H1 (cell line): Measurements from ENCODE around the gene PGBD5. TPM values are rescaled to one million over a fixed set of nuclear protein-coding genes. Genes with fewer than 3 reads are reported as not detected.

ENCODE experiments used
- CTCF ChIA-PET: fragments of 300-600 bp; sonication (Branson Sonifier 250); formaldehyde crosslinking; loops from one replicate; lab custom pipeline; 2021; ENCODE audit not compliant: partially characterized antibody; lab: Charles Lee
- POLR2A ChIA-PET: fragments of 300-600 bp; sonication (Branson Sonifier 250); formaldehyde crosslinking; loops from one replicate; lab custom pipeline; 2021; ENCODE audit warnings: inconsistent platforms; ENCODE audit not compliant: partially characterized antibody; lab: Charles Lee
- DNase-seq, 2 experiments: peaks; one replicate each; pipeline versions ENCODE4 v3.0.0 to v3.0.0-alpha.2; 2010 to 2022; ENCODE audit warnings: low spot score in 2 of 2, low read depth in 1 of 2, mixed read lengths in 1 of 2
- FAIRE-seq: peaks from 2 replicates; lab custom pipeline; 2011; peaks lifted over from hg19 to GRCh38; lab: Jason Lieb, UNC
- H2AFZ ChIP-seq: 2 replicates; pipeline ENCODE4 v1.8.1; 2012; ENCODE audit warnings: low read length, inconsistent platforms
- H2AK5ac ChIP-seq: 2 replicates; pipeline ENCODE4 v1.6.1; 2013; ENCODE audit warnings: low read depth, low read length
- H2BK120ac ChIP-seq: replicated peaks from 2 replicates; pipeline ENCODE3; 2013; ENCODE audit warnings: low read depth, low read length, inconsistent platforms
- H2BK12ac ChIP-seq: 2 replicates; pipeline ENCODE4 v1.6.1; 2013; ENCODE audit warnings: low read depth, low read length
- H2BK15ac ChIP-seq: 2 replicates; pipeline ENCODE4 v1.6.1; 2013; ENCODE audit warnings: low read length
- H2BK20ac ChIP-seq: 2 replicates; pipeline ENCODE4 v1.6.1; 2013; ENCODE audit warnings: low read length
- H2BK5ac ChIP-seq: 2 replicates; pipeline ENCODE4 v1.6.1; 2013; ENCODE audit warnings: low read depth, low read length
- H3K14ac ChIP-seq: 2 replicates; pipeline ENCODE4 v1.6.1; 2013; ENCODE audit warnings: inconsistent platforms; ENCODE audit not compliant: insufficient read length
- H3K18ac ChIP-seq: 2 replicates; pipeline ENCODE4 v1.6.1; 2013; ENCODE audit warnings: low read length; ENCODE audit errors: extremely low read depth
- H3K23ac ChIP-seq: 2 replicates; pipeline ENCODE4 v1.6.1; 2013; ENCODE audit warnings: inconsistent platforms; ENCODE audit not compliant: insufficient read length
- H3K23me2 ChIP-seq: 2 replicates; pipeline ENCODE4 v1.6.1; 2013; ENCODE audit warnings: low read depth, low read length
- H3K27ac ChIP-seq: 2 replicates; pipeline ENCODE4 v1.6.1; 2011; ENCODE audit warnings: low read depth, low read length, inconsistent platforms
- H3K27me3 ChIP-seq, 4 experiments: replicated peaks in 1 of 4; 1 replicate in 1 of 4; 2 replicates in 3 of 4; pipeline versions ENCODE4 v1.6.1 to v1.8.1; 2011 to 2013; ENCODE audit warnings: low read length in 3 of 4, mild to moderate bottlenecking in 3 of 4, inconsistent platforms in 2 of 4, mixed read lengths in 2 of 4, moderate library complexity in 1 of 4; ENCODE audit not compliant: control insufficient read depth in 3 of 4, insufficient read depth in 3 of 4; ENCODE audit errors: extremely low read depth in 1 of 4
- H3K36me3 ChIP-seq, 4 experiments: 2 replicates each; pipeline versions ENCODE4 v1.6.1 to v1.8.1; 2011 to 2013; ENCODE audit warnings: mild to moderate bottlenecking in 4 of 4, low read length in 3 of 4, moderate library complexity in 2 of 4, control low read depth in 1 of 4, inconsistent platforms in 1 of 4; ENCODE audit not compliant: insufficient read depth in 4 of 4, control insufficient read depth in 2 of 4
- H3K4ac ChIP-seq: replicated peaks from 2 replicates; pipeline ENCODE3; 2013; ENCODE audit warnings: low read length, low read depth, mixed read lengths, inconsistent platforms; ENCODE audit not compliant: insufficient read length
- H3K4me1 ChIP-seq, 4 experiments: replicated peaks in 1 of 4; 1 replicate in 1 of 4; 2 replicates in 3 of 4; pipeline versions ENCODE4 v1.6.1 to v1.8.1; 2011 to 2013; ENCODE audit warnings: low read length in 3 of 4, inconsistent platforms in 2 of 4, mixed read lengths in 1 of 4; ENCODE audit not compliant: insufficient read depth in 4 of 4, control insufficient read depth in 3 of 4
- H3K4me2 ChIP-seq, 2 experiments: 2 replicates each; pipeline versions ENCODE4 v1.6.1 to v1.8.1; 2011 to 2013; ENCODE audit warnings: low read depth in 2 of 2, low read length in 2 of 2, control low read depth in 1 of 2, inconsistent platforms in 1 of 2, mild to moderate bottlenecking in 1 of 2; ENCODE audit not compliant: insufficient read depth in 1 of 2
- H3K4me3 ChIP-seq, 4 experiments: fragments of 200-600, 300-600 bp in 1 of 4; sonication (generic), shearing (Covaris generic), sonication (Bioruptor Twin) in 1 of 4; 2 replicates each; pipeline versions ENCODE4 v1.5.1 to v1.8.1; 2011 to 2016; ENCODE audit warnings: low read length in 4 of 4, low read depth in 3 of 4, control low read depth in 2 of 4, inconsistent platforms in 2 of 4, mild to moderate bottlenecking in 2 of 4, mixed read lengths in 1 of 4, moderate library complexity in 1 of 4; ENCODE audit not compliant: insufficient read depth in 2 of 4; ENCODE audit errors: extremely low read depth in 1 of 4
- H3K56ac ChIP-seq: replicated peaks from 2 replicates; pipeline ENCODE3; 2013; ENCODE audit warnings: low read depth, mild to moderate bottlenecking, mixed read lengths, low read length, inconsistent platforms; ENCODE audit not compliant: insufficient read length
- H3K79me1 ChIP-seq: 2 replicates; pipeline ENCODE4 v1.6.1; 2013; ENCODE audit warnings: low read depth, low read length, control low read depth
- H3K79me2 ChIP-seq, 2 experiments: 2 replicates each; pipeline versions ENCODE4 v1.6.1 to v1.8.1; 2012 to 2013; ENCODE audit warnings: low read length in 2 of 2, mild to moderate bottlenecking in 2 of 2, inconsistent platforms in 1 of 2; ENCODE audit not compliant: insufficient read depth in 2 of 2, control insufficient read depth in 1 of 2
- H3K9ac ChIP-seq, 4 experiments: replicated peaks in 1 of 4; 1 replicate in 1 of 4; 2 replicates in 3 of 4; pipeline versions ENCODE4 v1.6.1 to v1.8.1; 2011 to 2013; ENCODE audit warnings: low read depth in 3 of 4, low read length in 3 of 4, control low read depth in 2 of 4, mild to moderate bottlenecking in 2 of 4, moderate library complexity in 2 of 4, inconsistent platforms in 1 of 4; ENCODE audit errors: extremely low read depth in 1 of 4
- H3K9me3 ChIP-seq, 2 experiments: 2 replicates each; pipeline versions ENCODE4 v1.6.1 to v1.8.1; 2012 to 2013; ENCODE audit warnings: mild to moderate bottlenecking in 2 of 2, moderate library complexity in 2 of 2, control low read depth in 1 of 2, inconsistent platforms in 1 of 2, low read depth in 1 of 2, low read length in 1 of 2, mixed read lengths in 1 of 2; ENCODE audit not compliant: insufficient read depth in 2 of 2
- H4K20me1 ChIP-seq, 2 experiments: replicated peaks in 1 of 2; 2 replicates each; pipeline versions ENCODE3 to v1.8.1; 2011 to 2013; ENCODE audit warnings: inconsistent platforms in 2 of 2, low read length in 2 of 2, mild to moderate bottlenecking in 1 of 2; ENCODE audit not compliant: insufficient read depth in 2 of 2, control insufficient read depth in 1 of 2
- H4K5ac ChIP-seq: 2 replicates; pipeline ENCODE4 v1.6.1; 2013; ENCODE audit warnings: low read length, low read depth, mixed read lengths, inconsistent platforms; ENCODE audit not compliant: insufficient read length
- H4K8ac ChIP-seq: 2 replicates; pipeline ENCODE4 v1.8.0; 2013; ENCODE audit warnings: mild to moderate bottlenecking, moderate library complexity, low read length, inconsistent platforms; ENCODE audit not compliant: insufficient read depth; ENCODE audit errors: extremely low read depth
- H4K91ac ChIP-seq: replicated peaks from 2 replicates; pipeline ENCODE3; 2013; ENCODE audit warnings: low read length, mixed read lengths, inconsistent platforms; ENCODE audit not compliant: insufficient read length
- GABPA ChIP-seq: IDR thresholded peaks from 2 replicates; pipeline ENCODE4 v1.6.1; 2011; ENCODE audit warnings: mild to moderate bottlenecking, low read length, moderate library complexity, borderline replicate concordance; ENCODE audit not compliant: insufficient read depth
- TAF1 ChIP-seq: IDR thresholded peaks from 2 replicates; pipeline ENCODE4 v1.6.1; 2011; ENCODE audit warnings: mild to moderate bottlenecking, low read depth, low read length
- WGBS, 2 experiments: shearing (Covaris generic) in 1 of 2; methylation state at CpG; one replicate each; pipeline versions ENCODE4 v1.1.6 to v1.1.7; 2013 to 2015; ENCODE audit warnings: low lambda C conversion rate in 2 of 2, mixed read lengths in 2 of 2, inconsistent platforms in 1 of 2, low coverage in 1 of 2, missing lambda C conversion rate in 1 of 2; ENCODE audit not compliant: insufficient replicate concordance in 2 of 2, insufficient coverage in 1 of 2, insufficient read length in 1 of 2; ENCODE audit errors: extremely low coverage in 1 of 2, missing lambda C conversion rate in 1 of 2; 5-methylcytosine and 5-hydroxymethylcytosine counted together
- polyA plus RNA-seq, 7 experiments: library from polyadenylated mRNA; depleted of rRNA in 3 of 7; stranded (reverse) in 5 of 7; unstranded in 2 of 7; fragments of >200 nt in 5 of 7; fragments of 200-250 nt in 2 of 7; gene quantifications; 1 replicate in 5 of 7; 2 replicates in 1 of 7; 4 replicates in 1 of 7; pipeline versions ENCODE4 v1.2.1 to v1.2.3, GENCODE V29; 2011 to 2013; ENCODE audit warnings: missing spikeins in 2 of 7, mixed read lengths in 2 of 7
- total RNA-seq: library from RNA; stranded (reverse); fragmentation: NEBNext Ultra II Directional; extraction: Animal tissue kit (Norgen Biotek cat#: 25700); gene quantifications from 2 replicates; pipeline ENCODE4 v1.2.1, GENCODE V29; 2021

Gene PGBD5
- total and polyA plus RNA-seq, 2 of the 8 experiments (the other 6 are each of a cell fraction or from before 2014, with no cell fraction given), result 16.3 to 18.4 TPM

DNA sequence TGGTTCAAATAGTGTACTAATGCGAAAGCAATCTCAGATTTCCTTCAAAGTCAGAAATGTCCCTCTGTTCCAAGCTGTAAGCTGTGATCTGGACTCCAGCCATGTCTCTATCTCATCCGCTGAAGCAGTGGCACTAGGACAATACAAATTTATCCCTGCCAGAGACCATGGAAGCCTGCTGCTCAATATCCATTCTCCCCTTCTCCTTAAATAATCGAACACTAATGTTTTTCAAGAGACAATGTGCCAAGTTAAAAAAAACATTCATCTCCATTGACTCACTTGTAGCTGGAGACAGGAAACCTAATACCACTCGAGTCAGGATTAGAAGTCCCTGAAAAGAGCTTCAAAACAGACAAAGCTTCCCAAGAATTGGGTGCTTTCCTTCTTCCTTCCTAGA, 38.5 kb upstream of the PGBD5 start:
- no peak overlapping the region for H3K56ac ChIP-seq
- no peak overlapping the region for H3K18ac ChIP-seq
- DNase-seq, result no peak
- no peak overlapping the region for H2BK5ac ChIP-seq
- H3K4me3 ChIP-seq, result no peak overlapping the region
- H4K5ac ChIP-seq, result no peak overlapping the region
- H3K14ac ChIP-seq, result no peak overlapping the region
- no peaks in the 10 kb centered on the region for H3K4me1 ChIP-seq
- no peak overlapping the region for H3K4ac ChIP-seq
- H3K27me3 ChIP-seq, result no peaks in the 10 kb centered on the region
- no peak overlapping the region for H4K91ac ChIP-seq
- no peak overlapping the region for H2AK5ac ChIP-seq
- 87% methylated on average over 4 of the region's 4 CpGs; no CpG with 5 or more reads in 1 of the 2 experiments for WGBS, 2 experiments
- no peaks in the 10 kb centered on the region for H3K23me2 ChIP-seq
- H3K79me1 ChIP-seq, result no peaks in the 10 kb centered on the region; the same call in 1 of the 2 replicates
- no peak overlapping the region for H2BK120ac ChIP-seq
- H3K4me2 ChIP-seq, result no peak overlapping the region
- H3K27ac ChIP-seq, result no peak overlapping the region
- H3K9me3 ChIP-seq, result peaks cover 0 to 7% of the 10 kb centered on the region in 2 experiments; a peak in 1 of 4 replicates
- H3K9ac ChIP-seq, result no peak overlapping the region
- FAIRE-seq, result no peak
- H2BK20ac ChIP-seq, result no peak overlapping the region
- no peak overlapping the region for H3K23ac ChIP-seq
- ChIA-PET CTCF (interaction anchor here (1.0 to 1.6 kb wide), 2 partner anchors 10 to 41 kb away, joined by 3 to 8 read pairs; no protein-coding TSS in a partner anchor), POLR2A (interaction anchor here (1.0 kb wide), 1 partner anchor 70 kb away, joined by 4 read pairs; no protein-coding TSS in a partner anchor)
- H2BK15ac ChIP-seq, result no peak overlapping the region
- no peak overlapping the region for H2BK12ac ChIP-seq
- H3K79me2 ChIP-seq, result no peaks in the 10 kb centered on the region
- no peaks in the 10 kb centered on the region for H4K20me1 ChIP-seq
- H4K8ac ChIP-seq, result no peak overlapping the region
- H3K36me3 ChIP-seq, result no peaks in the 10 kb centered on the region
- no peak overlapping the region; the same call in 1 of the 2 replicates for H2AFZ ChIP-seq
- no peak for TF ChIP-seq GABPA
- TF ChIP-seq TAF1, result no peak
